GM12892 (cell line): ENCODE results near the gene ANO2.

Experiments
- DNase-seq: peaks from one replicate; pipeline ENCODE4 v3.0.0; 2011; ENCODE audit not compliant: insufficient read length
- FAIRE-seq: peaks from 2 replicates; lab custom pipeline; 2011; peaks lifted over from hg19 to GRCh38; lab: Jason Lieb, UNC
- POLR2A ChIP-seq: IDR thresholded peaks from 2 replicates; pipeline ENCODE4 v1.6.1; 2011; ENCODE audit warnings: low read depth, low read length, control low read depth
- POLR2AphosphoS5 ChIP-seq: IDR thresholded peaks from 2 replicates; pipeline ENCODE4 v1.6.1; 2011; ENCODE audit warnings: low read depth, low read length, control low read depth
- TAF1 ChIP-seq: IDR thresholded peaks from 2 replicates; pipeline ENCODE4 v1.6.1; 2011; ENCODE audit warnings: low read depth, mild to moderate bottlenecking, control low read depth, low read length, borderline replicate concordance

The ANO2 gene

DNA sequence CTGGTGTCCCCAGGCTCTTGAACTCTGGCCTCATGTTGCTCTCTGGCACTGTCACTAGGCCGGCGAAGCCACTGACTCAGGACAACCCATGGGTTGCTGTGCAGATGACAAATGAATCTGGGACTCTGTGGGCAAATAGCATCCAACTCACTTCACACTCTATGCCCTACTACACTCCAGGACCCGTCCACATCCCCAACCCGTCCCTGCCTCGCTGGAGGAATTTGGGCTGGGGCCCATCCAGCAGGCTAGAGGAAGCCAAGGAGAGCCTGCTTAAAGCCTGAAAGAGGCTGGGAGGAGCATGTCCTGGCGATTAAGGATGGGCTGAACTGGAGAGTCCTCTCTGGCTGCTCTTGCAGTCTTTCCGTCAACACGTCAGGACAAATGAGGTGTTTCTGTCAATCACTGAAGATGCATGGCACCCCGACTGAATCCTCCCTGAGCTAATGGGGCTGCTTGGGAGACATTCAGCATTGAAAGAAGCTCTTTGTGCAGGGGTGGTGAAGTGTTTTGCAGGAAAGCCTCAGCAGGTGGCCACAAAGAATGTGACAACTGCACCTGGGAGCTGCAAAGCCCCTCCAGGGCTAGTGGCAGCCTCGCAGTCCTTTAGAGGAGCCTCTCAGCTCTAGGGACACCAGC lies 71.7 kb downstream of the ANO2 start:
- no peak for DNase-seq
- no peak for FAIRE-seq
- TF ChIP-seq POLR2A (no peak), TAF1 (no peak), POLR2AphosphoS5 (no peak)

DNA sequence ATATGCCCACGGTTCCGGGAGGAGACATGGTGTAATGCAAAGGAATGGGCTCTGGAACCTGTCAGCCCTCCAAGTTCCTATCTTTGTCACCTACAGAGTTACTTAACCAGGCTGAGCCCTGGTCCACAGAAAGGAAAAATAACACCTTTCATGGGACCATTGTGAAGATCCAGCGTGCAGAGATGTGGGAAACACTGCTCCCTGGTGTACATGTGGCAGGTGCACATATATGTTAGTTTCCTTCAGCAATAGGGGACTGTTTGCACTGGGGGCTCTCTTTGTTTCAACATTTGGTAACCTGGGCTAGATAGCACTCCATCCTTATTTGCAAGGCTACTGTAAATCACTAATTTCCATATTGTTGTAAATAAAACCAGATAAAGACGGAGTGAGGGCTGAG lies 72.3 kb downstream of the ANO2 start:
- TF ChIP-seq TAF1 (no peak), POLR2AphosphoS5 (no peak), POLR2A (no peak)
- FAIRE-seq = no peak
- DNase-seq = no peak

DNA sequence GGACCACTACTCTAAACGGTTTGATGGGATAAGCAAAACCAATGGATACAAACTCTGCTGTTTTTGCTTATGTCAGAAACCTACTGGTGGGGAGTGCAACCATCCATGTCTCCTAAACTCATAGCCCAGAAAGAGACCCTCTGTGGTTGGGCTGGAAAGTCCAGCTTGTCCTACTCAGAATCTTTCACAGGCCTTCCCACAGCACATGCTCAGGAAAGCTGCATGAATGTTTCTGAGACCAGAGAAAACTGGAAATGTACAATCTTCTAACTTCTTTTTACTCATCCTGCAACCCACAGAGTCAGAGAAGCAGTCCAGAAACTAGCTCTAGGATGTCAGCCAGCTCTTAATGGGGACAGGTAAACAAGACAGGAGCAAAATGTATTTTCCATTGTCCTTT lies 73.3 kb downstream of the ANO2 start:
- no peak for FAIRE-seq
- TF ChIP-seq POLR2A (no peak), POLR2AphosphoS5 (no peak), TAF1 (no peak)

DNA sequence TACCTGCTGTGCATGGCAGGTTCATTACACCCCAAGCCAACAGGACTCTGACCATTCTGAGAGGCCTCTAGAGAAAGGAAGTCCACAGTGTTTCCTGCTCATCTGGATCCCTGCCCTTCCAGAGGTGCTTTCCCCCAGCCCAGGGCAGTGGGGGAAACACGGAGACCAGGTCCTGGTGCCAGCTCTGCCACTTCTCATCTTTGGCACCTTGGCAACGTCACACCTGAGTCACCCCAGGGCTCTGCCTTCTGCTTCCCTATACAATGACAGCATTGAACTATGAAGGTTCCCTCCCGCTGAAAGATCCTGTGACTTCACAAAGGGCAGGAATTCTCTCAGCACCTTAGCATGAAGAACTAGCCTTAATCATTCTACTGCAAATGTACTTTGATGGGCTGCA lies 74.9 kb downstream of the ANO2 start:
- FAIRE-seq (no peak), DNase-seq (no peak)
- no peak for TF ChIP-seq POLR2AphosphoS5
- TF ChIP-seq POLR2A = no peak
- TF ChIP-seq TAF1 = no peak

More for the DNA sequence above, 73.3 kb downstream of the ANO2 start:
- DNase-seq = no peak

DNA sequence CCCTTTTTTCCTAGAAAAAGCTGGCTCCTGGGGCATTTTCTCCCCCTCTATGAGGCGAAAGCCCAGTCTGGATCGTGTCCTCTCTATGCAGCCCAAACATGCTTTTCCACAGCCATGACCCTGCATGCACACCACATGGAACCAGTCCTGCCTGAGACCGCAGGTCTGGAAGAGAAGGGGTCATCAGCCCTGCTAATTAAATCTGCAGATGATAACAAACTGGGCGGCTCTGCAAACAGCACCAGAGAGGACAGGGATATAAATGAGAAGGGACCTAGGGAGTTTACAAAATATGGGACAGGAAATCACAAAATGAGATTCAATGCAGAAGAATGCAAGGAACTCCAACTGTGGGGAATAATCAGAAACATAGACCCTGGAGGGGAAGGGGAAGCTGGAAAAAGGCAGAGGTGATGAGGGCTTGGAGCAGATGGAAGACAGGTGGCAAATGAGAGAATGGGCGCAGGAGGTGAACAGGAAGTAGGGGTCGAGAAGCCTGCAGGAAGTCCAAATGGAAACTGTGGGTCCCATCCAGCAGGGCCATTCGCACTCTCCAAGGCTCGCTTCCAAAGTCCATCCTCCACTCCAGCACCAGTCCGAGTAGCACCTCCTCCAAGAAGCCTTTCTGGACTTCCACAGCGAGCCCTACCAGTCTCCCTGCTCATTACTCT lies 76.3 kb downstream of the ANO2 start:
- TF ChIP-seq POLR2AphosphoS5 (no peak), TAF1 (no peak), POLR2A (no peak)
- no peak for DNase-seq
- no peak for FAIRE-seq

DNA sequence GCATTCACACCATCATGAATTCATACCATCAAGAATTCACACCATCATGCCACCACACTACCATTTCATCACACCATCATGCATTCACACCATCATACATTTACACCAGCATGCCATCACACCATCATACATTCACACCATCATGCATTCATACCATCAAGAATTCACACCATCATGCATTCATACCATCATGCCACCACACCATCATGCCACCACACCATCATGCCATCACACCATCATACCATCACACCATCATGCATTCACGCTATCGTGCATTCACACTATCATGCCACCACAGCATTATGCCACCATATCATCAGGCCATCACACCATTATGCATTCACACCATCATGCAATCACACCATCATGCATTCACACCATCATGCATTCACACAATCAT lies 79.7 kb downstream of the ANO2 start:
- DNase-seq = no peak
- TF ChIP-seq TAF1 (no peak), POLR2AphosphoS5 (no peak), POLR2A (no peak)
- FAIRE-seq = peak; percentile 27

DNA sequence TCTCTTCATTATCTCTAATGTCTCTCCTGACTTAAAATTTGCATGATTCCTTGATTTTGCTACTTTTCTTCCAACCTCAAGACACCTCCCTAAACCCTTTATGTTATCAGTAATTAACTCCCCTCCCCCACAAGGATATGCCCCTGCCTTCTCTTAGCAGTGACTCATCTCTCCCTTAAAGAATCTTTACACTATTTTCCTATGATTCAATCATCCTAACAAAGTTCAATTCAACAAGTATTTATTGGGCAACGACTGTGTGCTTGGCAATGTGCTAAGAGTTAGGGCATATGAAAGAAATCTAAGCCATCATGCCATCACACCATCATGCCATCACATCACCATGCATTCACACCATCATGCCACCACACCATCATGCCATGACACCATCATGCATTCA lies 80.1 kb downstream of the ANO2 start:
- no peak for DNase-seq
- FAIRE-seq = peak; percentile 9
- TF ChIP-seq TAF1 = no peak
- TF ChIP-seq POLR2A = no peak
- TF ChIP-seq POLR2AphosphoS5 = no peak

DNA sequence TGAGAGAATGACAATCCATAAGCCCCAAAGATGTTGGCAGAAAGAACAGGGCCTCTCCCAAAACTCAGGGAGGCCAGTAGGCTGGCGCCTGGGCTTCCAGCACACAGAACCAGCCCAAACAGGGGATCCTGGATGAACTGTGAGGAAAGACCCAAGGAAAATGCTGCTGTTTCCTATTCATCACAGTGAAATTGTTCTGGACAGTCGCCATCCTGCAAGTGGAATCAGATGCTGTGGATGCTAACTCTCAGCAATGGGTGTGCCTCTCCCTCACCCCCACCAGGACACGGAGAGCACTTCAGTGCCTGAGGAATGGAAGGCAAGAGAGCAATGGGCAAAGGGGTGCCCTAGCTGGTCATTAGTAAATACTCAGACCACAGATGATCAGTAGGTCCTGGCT lies 80.8 kb downstream of the ANO2 start:
- TF ChIP-seq POLR2A = no peak
- TF ChIP-seq POLR2AphosphoS5 = no peak
- TF ChIP-seq TAF1 = no peak
- DNase-seq (no peak), FAIRE-seq (no peak)

DNA sequence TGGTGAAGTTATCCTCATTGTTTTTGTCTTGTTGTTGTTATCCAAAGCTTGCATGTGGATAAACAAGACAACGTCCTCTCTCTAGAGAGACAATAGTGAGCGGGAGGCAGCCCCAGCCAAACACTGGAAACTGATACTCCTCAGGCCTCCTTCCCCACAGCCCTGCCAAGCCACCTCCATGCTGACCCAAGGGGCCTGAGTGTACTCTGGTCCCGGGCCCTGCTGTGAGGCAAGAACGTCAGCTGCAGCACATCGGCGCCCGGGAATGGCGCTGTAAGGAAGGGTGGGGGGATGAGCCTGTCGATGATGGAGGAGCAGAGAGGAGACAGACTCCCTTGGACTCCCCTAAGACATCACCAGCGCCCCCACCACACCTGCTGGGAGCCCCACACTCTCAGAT lies 83.6 kb downstream of the ANO2 start:
- no peak for FAIRE-seq
- no peak for TF ChIP-seq POLR2AphosphoS5
- no peak for TF ChIP-seq POLR2A
- no peak for TF ChIP-seq TAF1
- no peak for DNase-seq

DNA sequence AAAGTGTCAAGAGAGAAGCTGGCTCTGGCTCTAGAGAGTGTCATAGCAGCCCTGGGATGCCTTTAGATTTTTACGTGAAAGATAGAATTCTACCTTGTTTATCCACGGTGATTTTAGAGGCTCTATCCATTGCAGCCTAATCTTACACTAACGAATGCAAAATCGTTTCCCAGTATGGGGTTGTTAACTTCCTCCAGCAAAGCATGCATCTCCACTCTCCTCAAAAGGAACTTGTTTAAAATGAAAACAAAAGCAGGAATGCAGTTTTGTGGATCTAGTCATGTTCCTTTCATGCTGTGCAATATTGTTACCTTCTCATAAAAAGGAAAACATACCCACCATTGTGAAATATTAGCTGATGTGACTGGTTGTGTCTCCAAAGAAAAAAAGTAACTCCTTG lies 88.4 kb downstream of the ANO2 start:
- no peak for TF ChIP-seq POLR2A
- TF ChIP-seq POLR2AphosphoS5 = no peak
- TF ChIP-seq TAF1 = no peak
- DNase-seq = no peak
- no peak for FAIRE-seq

DNA sequence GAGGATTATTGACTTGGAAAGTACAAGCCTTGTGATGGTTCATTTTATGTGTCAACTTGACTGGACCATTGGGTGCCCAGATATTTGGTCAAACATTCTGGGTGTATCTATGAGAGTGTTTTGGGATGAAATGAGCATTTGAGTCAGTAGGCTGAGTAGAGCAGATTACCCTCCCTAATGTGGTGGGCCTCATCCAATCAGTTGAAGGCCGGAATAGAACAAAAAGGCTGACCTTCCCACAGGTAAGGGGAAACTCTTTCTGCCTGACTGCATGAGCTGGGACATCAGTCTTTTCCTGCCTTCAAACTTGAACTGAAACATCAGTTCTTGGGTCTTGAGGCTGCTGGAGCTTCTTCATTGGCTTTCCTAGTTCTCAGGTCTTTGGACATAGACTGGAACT lies 98.1 kb downstream of the ANO2 start:
- DNase-seq = no peak
- FAIRE-seq = no peak
- TF ChIP-seq TAF1 (no peak), POLR2AphosphoS5 (no peak), POLR2A (no peak)

DNA sequence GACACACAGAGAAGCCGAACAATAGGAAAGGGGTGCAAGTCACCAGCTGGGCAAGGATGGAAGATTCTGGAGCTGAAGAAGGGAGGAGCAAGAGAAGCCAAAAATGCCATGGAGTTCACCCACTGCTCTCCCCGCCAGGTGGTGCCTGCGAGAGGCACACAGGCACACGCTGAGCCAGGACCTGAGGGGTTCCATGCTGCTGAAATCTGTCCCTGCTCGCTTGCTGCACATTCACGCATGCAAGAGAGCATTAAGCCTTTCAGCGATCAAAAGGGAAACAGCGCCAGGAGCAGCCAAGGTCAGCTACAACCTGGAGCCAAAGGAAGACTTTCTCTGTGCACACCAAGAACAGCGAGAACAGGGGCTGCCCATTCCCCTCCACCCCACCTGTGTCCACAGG lies 104.1 kb downstream of the ANO2 start:
- no peak for DNase-seq
- no peak for FAIRE-seq
- no peak for TF ChIP-seq TAF1
- TF ChIP-seq POLR2A = no peak
- TF ChIP-seq POLR2AphosphoS5 = no peak

DNA sequence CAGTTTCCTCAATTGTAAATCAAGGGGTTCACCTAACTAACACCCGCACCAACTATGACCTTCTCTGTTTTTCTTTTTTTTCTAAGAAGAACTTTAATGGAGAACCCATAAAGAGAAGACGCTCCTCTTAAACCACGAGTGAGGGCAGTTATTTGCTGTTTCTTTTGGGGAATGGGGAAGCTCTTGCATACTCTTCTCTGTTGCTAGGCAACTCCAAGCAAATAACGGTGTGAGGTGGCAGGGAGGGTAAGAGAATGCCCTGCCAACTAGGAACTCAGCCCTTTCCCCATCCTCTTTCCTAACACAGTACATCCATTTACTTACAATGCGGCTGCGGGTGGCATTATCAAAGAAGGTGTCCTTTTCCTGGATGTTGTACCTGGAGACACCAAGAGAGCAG lies 114.9 kb downstream of the ANO2 start:
- no peak for FAIRE-seq
- DNase-seq = no peak
- TF ChIP-seq TAF1 = no peak
- no peak for TF ChIP-seq POLR2AphosphoS5
- no peak for TF ChIP-seq POLR2A
